HG02870 (cell line): ENCODE measurements around the gene UBR2.
"Not testable (repeated sequence)": the region's sequence is repeated elsewhere in the genome, so short reads cannot be mapped to it uniquely, and the experiment has no call there.

Experiments used
- ATAC-seq: cut with Tn5 transposase; IDR thresholded peaks from one replicate; pipeline ENCODE4 v1.9.1; 2021; ENCODE audit warnings: mild to moderate bottlenecking, moderate library complexity; ENCODE audit not compliant: unreplicated experiment

UBR2 gene

GRCh38 chr6:42692137-42692911, 128.5 kb downstream of the UBR2 start:
- no peak for ATAC-seq

GRCh38 chr6:42693725-42694323, 130.0 kb downstream of the UBR2 start:
- no peak for ATAC-seq

- ATAC-seq: no peak
Observed at GRCh38 chr6:42694586-42694985, 130.8 kb downstream of the UBR2 start.

- ATAC-seq: no peak
Observed at GRCh38 chr6:42696526-42697267, 132.9 kb downstream of the UBR2 start.

- ATAC-seq: no peak
Observed at GRCh38 chr6:42697268-42697655, 133.4 kb downstream of the UBR2 start.

GRCh38 chr6:42698217-42698616, 134.4 kb downstream of the UBR2 start:
- no peak for ATAC-seq

- ATAC-seq: no peak
Observed at GRCh38 chr6:42702200-42702599, 138.4 kb downstream of the UBR2 start.

GRCh38 chr6:42702786-42703185, 139.0 kb downstream of the UBR2 start:
- not testable (repeated sequence) for ATAC-seq

GRCh38 chr6:42704251-42704936, 140.6 kb downstream of the UBR2 start:
- ATAC-seq: no peak

- no peak for ATAC-seq
Observed at GRCh38 chr6:42704937-42705374, 141.1 kb downstream of the UBR2 start.

- no peak for ATAC-seq
Observed at GRCh38 chr6:42707595-42707994, 143.8 kb downstream of the UBR2 start.

GRCh38 chr6:42708096-42708495, 144.3 kb downstream of the UBR2 start:
- no peak for ATAC-seq

- no peak for ATAC-seq
Observed at GRCh38 chr6:42709871-42710270, 146.0 kb downstream of the UBR2 start.

- no peak for ATAC-seq
Observed at GRCh38 chr6:42710316-42710715, 146.5 kb downstream of the UBR2 start.

- no peak for ATAC-seq
Observed at GRCh38 chr6:42711930-42712329, 148.1 kb downstream of the UBR2 start.

- no peak for ATAC-seq
Observed at GRCh38 chr6:42714098-42714761, 150.4 kb downstream of the UBR2 start.

- ATAC-seq: no peak
Observed at GRCh38 chr6:42715871-42716270, 152.0 kb downstream of the UBR2 start.

GRCh38 chr6:42720739-42721138, 156.9 kb downstream of the UBR2 start:
- no peak for ATAC-seq

- ATAC-seq: no peak
Observed at GRCh38 chr6:42722497-42722896, 158.7 kb downstream of the UBR2 start, which contains the start of gene PRPH2. Gene PRPH2, minus strand, starts transcription at chr6:42722597. Its CDS starts 263 bp downstream, at chr6:42722334.

GRCh38 chr6:42724825-42725224, 161.0 kb downstream of the UBR2 start:
- ATAC-seq: no peak

GRCh38 chr6:42726026-42726425, 162.2 kb downstream of the UBR2 start:
- ATAC-seq: no peak
